Measurements from ENCODE around the gene SLC17A8. TPM values are rescaled to one million over a fixed set of nuclear protein-coding genes. Genes with fewer than 3 reads are reported as not detected.

SLC17A8 gene
- total RNA-seq, 1 donor from 2014 or later, result 0.25 TPM

- no peak for TF ChIP-seq CTCF (IDR thresholded peaks at IDR 0.05; ENCODE audit: partially characterized antibody, unreplicated experiment)
- peaks cover 2% of the 10 kb centered on the region for H3K27me3 Mint-ChIP-seq (ENCODE audit: unreplicated experiment)
- DNase-seq, result no peak
- no peaks in the 10 kb centered on the region for H3K9me3 Mint-ChIP-seq (ENCODE audit: unreplicated experiment)
- H3K36me3 Mint-ChIP-seq (ENCODE audit: unreplicated experiment), result no peaks in the 10 kb centered on the region
- H3K4me1 Mint-ChIP-seq (ENCODE audit: low read depth, unreplicated experiment), result no peaks in the 10 kb centered on the region
- no peak overlapping the region for H3K27ac Mint-ChIP-seq (ENCODE audit: unreplicated experiment)
- no peak overlapping the region for H3K4me3 Mint-ChIP-seq (ENCODE audit: unreplicated experiment)
Observed at GRCh38 chr12:100458191-100458590, 101.3 kb downstream of the SLC17A8 start.

GRCh38 chr12:100460702-100461101 lies 103.8 kb downstream of the SLC17A8 start:
- no peak for DNase-seq
- H3K27ac Mint-ChIP-seq (ENCODE audit: unreplicated experiment), result no peak overlapping the region
- peaks cover 2% of the 10 kb centered on the region for H3K27me3 Mint-ChIP-seq (ENCODE audit: unreplicated experiment)
- no peaks in the 10 kb centered on the region for H3K4me1 Mint-ChIP-seq (ENCODE audit: low read depth, unreplicated experiment)
- no peaks in the 10 kb centered on the region for H3K36me3 Mint-ChIP-seq (ENCODE audit: unreplicated experiment)
- no peak for TF ChIP-seq CTCF (IDR thresholded peaks at IDR 0.05; ENCODE audit: partially characterized antibody, unreplicated experiment)
- H3K9me3 Mint-ChIP-seq (ENCODE audit: unreplicated experiment), result no peaks in the 10 kb centered on the region
- H3K4me3 Mint-ChIP-seq (ENCODE audit: unreplicated experiment), result no peak overlapping the region

- no peak overlapping the region for H3K27ac Mint-ChIP-seq (ENCODE audit: unreplicated experiment)
- no peak for TF ChIP-seq CTCF (IDR thresholded peaks at IDR 0.05; ENCODE audit: partially characterized antibody, unreplicated experiment)
- no peaks in the 10 kb centered on the region for H3K9me3 Mint-ChIP-seq (ENCODE audit: unreplicated experiment)
- no peaks in the 10 kb centered on the region for H3K36me3 Mint-ChIP-seq (ENCODE audit: unreplicated experiment)
- no peak for DNase-seq
- H3K4me1 Mint-ChIP-seq (ENCODE audit: low read depth, unreplicated experiment), result no peaks in the 10 kb centered on the region
- H3K4me3 Mint-ChIP-seq (ENCODE audit: unreplicated experiment), result no peak overlapping the region
- peaks cover 2% of the 10 kb centered on the region for H3K27me3 Mint-ChIP-seq (ENCODE audit: unreplicated experiment)
Observed at GRCh38 chr12:100461330-100461973, 104.6 kb downstream of the SLC17A8 start.

GRCh38 chr12:100463661-100464060 lies 106.8 kb downstream of the SLC17A8 start:
- Mint-ChIP-seq H3K9me3 (ENCODE audit: unreplicated experiment) (no peaks in the 10 kb centered on the region), H3K4me1 (ENCODE audit: low read depth, unreplicated experiment) (no peaks in the 10 kb centered on the region), H3K27me3 (ENCODE audit: unreplicated experiment) (peaks cover 2% of the 10 kb centered on the region), H3K36me3 (ENCODE audit: unreplicated experiment) (no peaks in the 10 kb centered on the region), H3K4me3 (ENCODE audit: unreplicated experiment) (no peak overlapping the region), H3K27ac (ENCODE audit: unreplicated experiment) (no peak overlapping the region)
- TF ChIP-seq CTCF (IDR thresholded peaks at IDR 0.05; ENCODE audit: partially characterized antibody, unreplicated experiment), result no peak
- DNase-seq, result no peak

GRCh38 chr12:100464529-100464928 lies 107.7 kb downstream of the SLC17A8 start:
- H3K27me3 Mint-ChIP-seq (ENCODE audit: unreplicated experiment), result peaks cover 2% of the 10 kb centered on the region
- no peaks in the 10 kb centered on the region for H3K36me3 Mint-ChIP-seq (ENCODE audit: unreplicated experiment)
- DNase-seq, result no peak
- no peak overlapping the region for H3K4me3 Mint-ChIP-seq (ENCODE audit: unreplicated experiment)
- TF ChIP-seq CTCF (IDR thresholded peaks at IDR 0.05; ENCODE audit: partially characterized antibody, unreplicated experiment), result no peak
- no peak overlapping the region for H3K27ac Mint-ChIP-seq (ENCODE audit: unreplicated experiment)
- no peaks in the 10 kb centered on the region for H3K9me3 Mint-ChIP-seq (ENCODE audit: unreplicated experiment)
- H3K4me1 Mint-ChIP-seq (ENCODE audit: low read depth, unreplicated experiment), result no peaks in the 10 kb centered on the region
